Measurements from ENCODE around the gene LRRC28. TPM values are rescaled to one million over a fixed set of nuclear protein-coding genes. Genes with fewer than 3 reads are reported as not detected.

The LRRC28 gene
- polyA plus RNA-seq, 3 donors from 2014 or later: 27.3 to 30.5 (median 27.7) TPM

- Mint-ChIP-seq H3K4me3 (no peak overlapping the region), H3K27me3 (ENCODE audit: low read depth in 3 of 3) (no peaks in the 10 kb centered on the region), H3K4me1 (no peaks in the 10 kb centered on the region), H3K9me3 (no peaks in the 10 kb centered on the region), H3K36me3 (peaks cover 0 to 11% (median 5%) of the 10 kb centered on the region in 3 donors), H3K27ac (no peak overlapping the region)
- DNase-seq: no peak
These were observed 94.7 kb downstream of the LRRC28 start for GRCh38 chr15:99345832-99346462.

- no peaks in the 10 kb centered on the region for H3K4me1 Mint-ChIP-seq
- no peak overlapping the region for H3K4me3 Mint-ChIP-seq
- no peaks in the 10 kb centered on the region for H3K9me3 Mint-ChIP-seq
- no peaks in the 10 kb centered on the region for H3K27me3 Mint-ChIP-seq (ENCODE audit: low read depth in 3 of 3)
- DNase-seq: no peak
- peaks cover 0 to 18% (median 12%) of the 10 kb centered on the region in 3 donors for H3K36me3 Mint-ChIP-seq
- no peak overlapping the region for H3K27ac Mint-ChIP-seq
These were observed 96.3 kb downstream of the LRRC28 start for GRCh38 chr15:99347574-99347973.

GRCh38 chr15:99348412-99348811 lies 97.1 kb downstream of the LRRC28 start:
- Mint-ChIP-seq H3K27ac (no peak overlapping the region), H3K27me3 (ENCODE audit: low read depth in 3 of 3) (no peaks in the 10 kb centered on the region), H3K4me3 (no peak overlapping the region), H3K4me1 (no peaks in the 10 kb centered on the region), H3K36me3 (peaks cover 4 to 22% (median 16%) of the 10 kb centered on the region in 3 donors), H3K9me3 (no peaks in the 10 kb centered on the region)
- DNase-seq: no peak

- Mint-ChIP-seq H3K4me1 (no peaks in the 10 kb centered on the region), H3K36me3 (peaks cover 4 to 27% (median 25%) of the 10 kb centered on the region in 3 donors), H3K27me3 (ENCODE audit: low read depth in 3 of 3) (no peaks in the 10 kb centered on the region), H3K9me3 (no peaks in the 10 kb centered on the region), H3K27ac (no peak overlapping the region), H3K4me3 (no peak overlapping the region)
- DNase-seq: no peak
These were observed 99.1 kb downstream of the LRRC28 start for GRCh38 chr15:99350408-99350807.

GRCh38 chr15:99359769-99360168 lies 108.5 kb downstream of the LRRC28 start:
- H3K36me3 Mint-ChIP-seq: peaks cover 14 to 39% (median 37%) of the 10 kb centered on the region in 3 donors
- no peaks in the 10 kb centered on the region for H3K9me3 Mint-ChIP-seq
- no peak overlapping the region for H3K4me3 Mint-ChIP-seq
- H3K4me1 Mint-ChIP-seq: peaks cover 0 to 3% of the 10 kb centered on the region in 2 donors
- no peak overlapping the region for H3K27ac Mint-ChIP-seq
- no peaks in the 10 kb centered on the region for H3K27me3 Mint-ChIP-seq (ENCODE audit: low read depth in 3 of 3)
- DNase-seq: no peak

GRCh38 chr15:99361545-99362185 lies 110.4 kb downstream of the LRRC28 start:
- Mint-ChIP-seq H3K36me3 (peaks cover 20 to 41% (median 37%) of the 10 kb centered on the region in 3 donors), H3K4me1 (peaks cover 0 to 3% of the 10 kb centered on the region in 2 donors), H3K4me3 (no peak overlapping the region), H3K27ac (peak overlapping the region in 1 of 6 donors; percentile 20), H3K27me3 (ENCODE audit: low read depth in 3 of 3) (no peaks in the 10 kb centered on the region), H3K9me3 (no peaks in the 10 kb centered on the region)
- DNase-seq: no peak

- DNase-seq: no peak
- H3K9me3 Mint-ChIP-seq: peaks cover 0 to 4% (median 0%) of the 10 kb centered on the region in 6 donors
- peaks cover 27 to 57% (median 54%) of the 10 kb centered on the region in 3 donors for H3K36me3 Mint-ChIP-seq
- H3K4me3 Mint-ChIP-seq: no peak overlapping the region
- H3K27ac Mint-ChIP-seq: no peak overlapping the region
- H3K4me1 Mint-ChIP-seq: no peaks in the 10 kb centered on the region
- H3K27me3 Mint-ChIP-seq (ENCODE audit: low read depth in 3 of 3): peaks cover 0 to 1% (median 0%) of the 10 kb centered on the region in 3 donors
These were observed 114.0 kb downstream of the LRRC28 start for GRCh38 chr15:99365242-99365641.

GRCh38 chr15:99366013-99366412 lies 114.7 kb downstream of the LRRC28 start:
- Mint-ChIP-seq H3K4me3 (no peak overlapping the region), H3K4me1 (no peaks in the 10 kb centered on the region), H3K27me3 (ENCODE audit: low read depth in 3 of 3) (peaks cover 0 to 1% (median 0%) of the 10 kb centered on the region in 3 donors), H3K9me3 (peaks cover 0 to 4% (median 0%) of the 10 kb centered on the region in 6 donors), H3K27ac (no peak overlapping the region), H3K36me3 (peaks cover 27 to 53% (median 50%) of the 10 kb centered on the region in 3 donors)
- DNase-seq: no peak

GRCh38 chr15:99368743-99369142 lies 117.5 kb downstream of the LRRC28 start:
- H3K9me3 Mint-ChIP-seq: peaks cover 0 to 4% (median 0%) of the 10 kb centered on the region in 6 donors
- peaks cover 0 to 1% (median 0%) of the 10 kb centered on the region in 3 donors for H3K27me3 Mint-ChIP-seq (ENCODE audit: low read depth in 3 of 3)
- H3K27ac Mint-ChIP-seq: no peak overlapping the region
- H3K4me3 Mint-ChIP-seq: no peak overlapping the region
- no peak for DNase-seq
- H3K36me3 Mint-ChIP-seq: peaks cover 20 to 43% (median 34%) of the 10 kb centered on the region in 3 donors
- no peaks in the 10 kb centered on the region for H3K4me1 Mint-ChIP-seq

- Mint-ChIP-seq H3K4me3 (no peak overlapping the region), H3K4me1 (no peaks in the 10 kb centered on the region), H3K9me3 (peaks cover 0 to 4% (median 0%) of the 10 kb centered on the region in 6 donors), H3K36me3 (peaks cover 20 to 43% (median 30%) of the 10 kb centered on the region in 3 donors), H3K27ac (no peak overlapping the region), H3K27me3 (ENCODE audit: low read depth in 3 of 3) (peaks cover 0 to 1% (median 0%) of the 10 kb centered on the region in 3 donors)
- DNase-seq: no peak
These were observed 117.9 kb downstream of the LRRC28 start for GRCh38 chr15:99369196-99369595.

- Mint-ChIP-seq H3K27ac (peak overlapping the region in 1 of 6 donors; percentile 17), H3K36me3 (peaks cover 30 to 57% (median 36%) of the 10 kb centered on the region in 3 donors), H3K4me1 (no peaks in the 10 kb centered on the region), H3K4me3 (no peak overlapping the region), H3K9me3 (peaks cover 0 to 14% (median 3%) of the 10 kb centered on the region in 6 donors), H3K27me3 (ENCODE audit: low read depth in 3 of 3) (peaks cover 0 to 1% (median 0%) of the 10 kb centered on the region in 3 donors)
- no peak for DNase-seq
These were observed 120.2 kb downstream of the LRRC28 start for GRCh38 chr15:99371180-99372103.

- Mint-ChIP-seq H3K9me3 (no peaks in the 10 kb centered on the region), H3K27me3 (ENCODE audit: low read depth in 3 of 3) (no peaks in the 10 kb centered on the region), H3K36me3 (peaks cover 13 to 34% (median 14%) of the 10 kb centered on the region in 3 donors), H3K4me3 (no peak overlapping the region), H3K4me1 (no peaks in the 10 kb centered on the region), H3K27ac (no peak overlapping the region)
- DNase-seq: no peak
These were observed 133.9 kb downstream of the LRRC28 start for GRCh38 chr15:99385005-99385669.

GRCh38 chr15:99385865-99386264 lies 134.6 kb downstream of the LRRC28 start:
- H3K4me1 Mint-ChIP-seq: no peaks in the 10 kb centered on the region
- H3K27me3 Mint-ChIP-seq (ENCODE audit: low read depth in 3 of 3): peaks cover 0 to under 1% (median 0%) of the 10 kb centered on the region in 3 donors
- DNase-seq: no peak
- H3K27ac Mint-ChIP-seq: peak overlapping the region in 1 of 6 donors; percentile 5
- no peak overlapping the region for H3K4me3 Mint-ChIP-seq
- peaks cover 13 to 34% (median 14%) of the 10 kb centered on the region in 3 donors for H3K36me3 Mint-ChIP-seq
- no peaks in the 10 kb centered on the region for H3K9me3 Mint-ChIP-seq
